ENCODE measurements around the gene GCGR.

GCGR gene

DNA sequence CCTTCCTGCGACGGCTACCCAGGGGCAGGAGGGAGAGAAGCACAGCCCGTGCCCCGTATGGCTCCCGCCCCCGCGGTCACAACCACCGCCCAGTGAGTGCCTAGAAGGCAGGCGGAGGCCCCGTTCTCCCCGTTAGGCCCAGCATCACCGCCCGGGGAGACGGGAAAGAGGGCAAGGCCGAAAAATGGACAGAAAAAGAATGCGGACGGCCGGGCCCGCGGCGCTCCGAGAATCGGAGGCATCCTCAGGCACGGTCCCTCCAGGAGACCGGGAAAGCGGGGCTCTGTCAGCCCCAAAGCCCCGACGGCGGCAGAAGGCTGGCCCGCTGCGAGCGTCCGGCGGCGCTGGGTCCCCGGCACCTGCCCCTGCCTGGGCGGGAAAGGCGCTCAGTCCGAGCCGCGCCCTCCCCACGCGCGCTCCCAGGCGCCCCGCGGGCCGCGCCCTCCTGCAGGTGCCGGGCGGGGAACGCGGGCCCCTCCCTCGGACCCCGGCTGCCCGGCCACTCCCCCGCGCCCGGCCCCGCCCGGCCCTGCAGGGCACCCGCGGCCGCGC lies 28.7 kb downstream of the GCGR start (continued):
- TF ChIP-seq ZNF623 (tag by site-specific recombination; IDR thresholded peaks at IDR 0.05), result no peak
- TF ChIP-seq ZNF114 (tag by site-specific recombination; IDR thresholded peaks at IDR 0.05), result no peak
- no peak for TF ChIP-seq ZNF211 (tag by site-specific recombination; IDR thresholded peaks at IDR 0.05; ENCODE audit: low read depth)
- peak; percentile 31; the same call in 1 of the 2 replicates for TF ChIP-seq KLF9 (tag by site-specific recombination; IDR thresholded peaks at IDR 0.05; ENCODE audit: low read depth)
- peak; percentile 80 for TF ChIP-seq ZNF335 (tag by site-specific recombination; conservative IDR thresholded peaks at IDR 0.05)
- TF ChIP-seq ZBTB8A (tag by site-specific recombination; IDR thresholded peaks at IDR 0.05), result peak; percentile 87
- no peak for TF ChIP-seq ZNF558 (tag by site-specific recombination; IDR thresholded peaks at IDR 0.05)
- TF ChIP-seq, protein P1, sequence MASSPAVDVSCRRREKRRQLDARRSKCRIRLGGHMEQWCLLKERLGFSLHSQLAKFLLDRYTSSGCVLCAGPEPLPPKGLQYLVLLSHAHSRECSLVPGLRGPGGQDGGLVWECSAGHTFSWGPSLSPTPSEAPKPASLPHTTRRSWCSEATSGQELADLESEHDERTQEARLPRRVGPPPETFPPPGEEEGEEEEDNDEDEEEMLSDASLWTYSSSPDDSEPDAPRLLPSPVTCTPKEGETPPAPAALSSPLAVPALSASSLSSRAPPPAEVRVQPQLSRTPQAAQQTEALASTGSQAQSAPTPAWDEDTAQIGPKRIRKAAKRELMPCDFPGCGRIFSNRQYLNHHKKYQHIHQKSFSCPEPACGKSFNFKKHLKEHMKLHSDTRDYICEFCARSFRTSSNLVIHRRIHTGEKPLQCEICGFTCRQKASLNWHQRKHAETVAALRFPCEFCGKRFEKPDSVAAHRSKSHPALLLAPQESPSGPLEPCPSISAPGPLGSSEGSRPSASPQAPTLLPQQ (tag by site-specific recombination; IDR thresholded peaks at IDR 0.05), result no peak
- TF ChIP-seq ZNF292 (tag by site-specific recombination; IDR thresholded peaks at IDR 0.05; ENCODE audit: borderline replicate concordance, low read depth), result no peak
- TF ChIP-seq, protein P2, sequence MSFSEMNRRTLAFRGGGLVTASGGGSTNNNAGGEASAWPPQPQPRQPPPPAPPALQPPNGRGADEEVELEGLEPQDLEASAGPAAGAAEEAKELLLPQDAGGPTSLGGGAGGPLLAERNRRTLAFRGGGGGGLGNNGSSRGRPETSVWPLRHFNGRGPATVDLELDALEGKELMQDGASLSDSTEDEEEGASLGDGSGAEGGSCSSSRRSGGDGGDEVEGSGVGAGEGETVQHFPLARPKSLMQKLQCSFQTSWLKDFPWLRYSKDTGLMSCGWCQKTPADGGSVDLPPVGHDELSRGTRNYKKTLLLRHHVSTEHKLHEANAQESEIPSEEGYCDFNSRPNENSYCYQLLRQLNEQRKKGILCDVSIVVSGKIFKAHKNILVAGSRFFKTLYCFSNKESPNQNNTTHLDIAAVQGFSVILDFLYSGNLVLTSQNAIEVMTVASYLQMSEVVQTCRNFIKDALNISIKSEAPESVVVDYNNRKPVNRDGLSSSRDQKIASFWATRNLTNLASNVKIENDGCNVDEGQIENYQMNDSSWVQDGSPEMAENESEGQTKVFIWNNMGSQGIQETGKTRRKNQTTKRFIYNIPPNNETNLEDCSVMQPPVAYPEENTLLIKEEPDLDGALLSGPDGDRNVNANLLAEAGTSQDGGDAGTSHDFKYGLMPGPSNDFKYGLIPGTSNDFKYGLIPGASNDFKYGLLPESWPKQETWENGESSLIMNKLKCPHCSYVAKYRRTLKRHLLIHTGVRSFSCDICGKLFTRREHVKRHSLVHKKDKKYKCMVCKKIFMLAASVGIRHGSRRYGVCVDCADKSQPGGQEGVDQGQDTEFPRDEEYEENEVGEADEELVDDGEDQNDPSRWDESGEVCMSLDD (tag by site-specific recombination; IDR thresholded peaks at IDR 0.05), result no peak
- TF ChIP-seq KLF17 (tag by site-specific recombination; IDR thresholded peaks at IDR 0.05), result no peak
- TF ChIP-seq PRDM1 (tag by site-specific recombination; IDR thresholded peaks at IDR 0.05), result no peak
- no peak for TF ChIP-seq FEZF1 (tag by site-specific recombination; IDR thresholded peaks at IDR 0.05)
- TF ChIP-seq ZNF677 (tag by site-specific recombination; IDR thresholded peaks at IDR 0.05), result no peak
- TF ChIP-seq ZNF560 (tag by site-specific recombination; IDR thresholded peaks at IDR 0.05; ENCODE audit: borderline replicate concordance), result no peak
- peak; percentile 48; the same call in 1 of the 2 replicates for TF ChIP-seq ZNF2 (tag by site-specific recombination; IDR thresholded peaks at IDR 0.05)
- no peak; the same call in 1 of the 2 replicates for TF ChIP-seq KLF7 (tag by site-specific recombination; IDR thresholded peaks at IDR 0.05; ENCODE audit: borderline replicate concordance)
- TF ChIP-seq ZNF555 (tag by site-specific recombination; conservative IDR thresholded peaks at IDR 0.05), result no peak
- no peak; the same call in 1 of the 2 replicates for TF ChIP-seq ZNF561 (tag by site-specific recombination; IDR thresholded peaks at IDR 0.05; ENCODE audit: borderline replicate concordance)
- no peak for TF ChIP-seq ZNF324 (tag by site-specific recombination; IDR thresholded peaks at IDR 0.05)
- TF ChIP-seq ZXDB (tag by site-specific recombination; IDR thresholded peaks at IDR 0.05), result no peak
- TF ChIP-seq ZNF473 (tag by site-specific recombination; IDR thresholded peaks at IDR 0.05), result no peak
- TF ChIP-seq YY2 (tag by site-specific recombination; IDR thresholded peaks at IDR 0.05), result no peak
- no peak for TF ChIP-seq ZBTB17 (tag by site-specific recombination; IDR thresholded peaks at IDR 0.05)
- no peak for TF ChIP-seq ZNF510 (tag by site-specific recombination; IDR thresholded peaks at IDR 0.05; ENCODE audit: insufficient replicate concordance)
- TF ChIP-seq ZNF501 (tag by site-specific recombination; IDR thresholded peaks at IDR 0.05), result no peak
- no peak for TF ChIP-seq ZNF48 (tag by site-specific recombination; IDR thresholded peaks at IDR 0.05)
- TF ChIP-seq ZSCAN18 (tag by site-specific recombination; IDR thresholded peaks at IDR 0.05), result no peak
- TF ChIP-seq ZNF404 (tag by site-specific recombination; IDR thresholded peaks at IDR 0.05), result no peak
- peak; percentile 71 for TF ChIP-seq KLF8 (tag by site-specific recombination; IDR thresholded peaks at IDR 0.05)
